Parathyroid adenoma (tissue), 2 donors: ENCODE data around the gene LHFPL3.

Source experiments
- H2AFZ ChIP-seq: fragments of 300-600 bp; sonication (generic); one replicate; pipeline ENCODE4 v1.7.0; 2017; ENCODE audit warnings: antibody characterized with exemption, mild to moderate bottlenecking
- H3K27ac ChIP-seq: fragments of 300-600 bp; sonication (generic); one replicate; pipeline ENCODE4 v1.7.0; 2017
- H3K27me3 ChIP-seq: fragments of 300-600 bp; sonication (generic); one replicate; pipeline ENCODE4 v1.7.0; 2017; ENCODE audit warnings: low read length; ENCODE audit not compliant: control insufficient read depth, insufficient read depth
- H3K36me3 ChIP-seq: fragments of 300-600 bp; sonication (generic); one replicate; pipeline ENCODE4 v1.7.0; 2017; ENCODE audit warnings: low read length; ENCODE audit not compliant: control insufficient read depth, insufficient read depth
- H3K4me1 ChIP-seq: fragments of 300-600 bp; sonication (generic); one replicate; pipeline ENCODE4 v1.7.0; 2017; ENCODE audit warnings: control low read depth
- H3K4me2 ChIP-seq: fragments of 300-600 bp; sonication (generic); one replicate; pipeline ENCODE4 v1.7.0; 2017; ENCODE audit warnings: low read length
- H3K4me3 ChIP-seq: fragments of 300-600 bp; sonication (generic); one replicate; pipeline ENCODE4 v1.7.0; 2017; ENCODE audit warnings: low read depth, low read length
- H3K79me2 ChIP-seq: fragments of 300-600 bp; sonication (generic); one replicate; pipeline ENCODE4 v1.7.0; 2017; ENCODE audit warnings: control low read depth
- H3K9ac ChIP-seq: fragments of 300-600 bp; sonication (generic); one replicate; pipeline ENCODE4 v1.7.0; 2017; ENCODE audit warnings: mild to moderate bottlenecking
- H3K9me3 ChIP-seq: fragments of 300-600 bp; sonication (generic); one replicate; pipeline ENCODE4 v1.7.0; 2017; ENCODE audit warnings: low read length; ENCODE audit not compliant: control insufficient read depth
- TF ChIP-seq, protein P1 (sequence below): fragments of 300-600 bp; sonication (generic); IDR thresholded peaks from one replicate; pipeline ENCODE4 v1.7.0; 2017; ENCODE audit warnings: antibody characterized with exemption, mild to moderate bottlenecking
- donor health status: primary hyperparathyroidism.

Gene LHFPL3

DNA sequence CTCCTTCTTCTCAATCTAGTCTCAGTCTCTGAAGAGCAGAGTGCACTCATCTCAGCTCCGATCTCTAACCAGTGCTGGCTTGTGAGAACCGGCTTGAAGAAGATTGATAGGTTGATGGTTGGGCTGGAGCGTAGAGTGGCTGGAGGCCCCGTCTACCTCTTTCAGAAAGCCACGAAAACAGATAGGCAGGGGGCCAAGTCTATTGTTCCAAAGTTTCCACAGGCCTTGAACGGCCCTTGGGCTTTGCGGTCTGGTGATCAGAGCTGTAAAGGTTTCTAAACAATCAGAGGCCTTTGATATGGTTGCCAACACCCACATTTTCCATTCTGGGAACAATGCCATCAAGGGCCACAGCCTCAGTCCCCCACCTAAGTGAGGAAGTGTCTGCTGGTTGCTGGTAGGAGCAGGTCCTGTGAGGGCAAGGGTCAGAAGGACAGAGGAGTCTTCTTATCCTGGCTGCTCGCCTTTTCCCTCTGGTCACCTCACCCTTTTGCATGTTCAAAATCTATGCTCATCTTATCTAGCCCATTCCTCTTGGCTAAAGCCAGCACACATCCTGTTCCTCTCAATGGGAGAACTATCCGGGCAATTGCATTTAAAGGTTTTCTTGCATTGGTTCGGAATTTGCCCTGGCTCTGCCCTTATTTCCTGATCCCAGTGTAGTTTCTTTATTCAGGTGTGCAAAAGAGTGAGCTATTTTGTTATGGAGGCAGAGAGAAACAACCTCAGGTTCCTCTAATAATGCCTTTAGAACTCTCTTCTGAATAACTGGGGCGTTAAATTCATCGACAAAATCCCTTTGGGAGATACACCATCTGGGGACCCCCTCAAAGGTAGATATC is 615.3 kb downstream of the LHFPL3 start:
- peak overlapping the region; percentile 61 for H2AFZ ChIP-seq
- no peaks in the 10 kb centered on the region for H3K9me3 ChIP-seq
- H3K4me2 ChIP-seq, result peak overlapping the region; percentile 18
- no peak overlapping the region for H3K4me3 ChIP-seq
- no peaks in the 10 kb centered on the region for H3K27me3 ChIP-seq
- H3K36me3 ChIP-seq, result no peaks in the 10 kb centered on the region
- TF ChIP-seq, protein P1, sequence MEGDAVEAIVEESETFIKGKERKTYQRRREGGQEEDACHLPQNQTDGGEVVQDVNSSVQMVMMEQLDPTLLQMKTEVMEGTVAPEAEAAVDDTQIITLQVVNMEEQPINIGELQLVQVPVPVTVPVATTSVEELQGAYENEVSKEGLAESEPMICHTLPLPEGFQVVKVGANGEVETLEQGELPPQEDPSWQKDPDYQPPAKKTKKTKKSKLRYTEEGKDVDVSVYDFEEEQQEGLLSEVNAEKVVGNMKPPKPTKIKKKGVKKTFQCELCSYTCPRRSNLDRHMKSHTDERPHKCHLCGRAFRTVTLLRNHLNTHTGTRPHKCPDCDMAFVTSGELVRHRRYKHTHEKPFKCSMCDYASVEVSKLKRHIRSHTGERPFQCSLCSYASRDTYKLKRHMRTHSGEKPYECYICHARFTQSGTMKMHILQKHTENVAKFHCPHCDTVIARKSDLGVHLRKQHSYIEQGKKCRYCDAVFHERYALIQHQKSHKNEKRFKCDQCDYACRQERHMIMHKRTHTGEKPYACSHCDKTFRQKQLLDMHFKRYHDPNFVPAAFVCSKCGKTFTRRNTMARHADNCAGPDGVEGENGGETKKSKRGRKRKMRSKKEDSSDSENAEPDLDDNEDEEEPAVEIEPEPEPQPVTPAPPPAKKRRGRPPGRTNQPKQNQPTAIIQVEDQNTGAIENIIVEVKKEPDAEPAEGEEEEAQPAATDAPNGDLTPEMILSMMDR, result no peak
- peak overlapping the region; percentile 92 for H3K27ac ChIP-seq
- H3K9ac ChIP-seq, result no peak overlapping the region
- peaks cover 22% of the 10 kb centered on the region for H3K4me1 ChIP-seq
- H3K79me2 ChIP-seq, result no peaks in the 10 kb centered on the region

DNA sequence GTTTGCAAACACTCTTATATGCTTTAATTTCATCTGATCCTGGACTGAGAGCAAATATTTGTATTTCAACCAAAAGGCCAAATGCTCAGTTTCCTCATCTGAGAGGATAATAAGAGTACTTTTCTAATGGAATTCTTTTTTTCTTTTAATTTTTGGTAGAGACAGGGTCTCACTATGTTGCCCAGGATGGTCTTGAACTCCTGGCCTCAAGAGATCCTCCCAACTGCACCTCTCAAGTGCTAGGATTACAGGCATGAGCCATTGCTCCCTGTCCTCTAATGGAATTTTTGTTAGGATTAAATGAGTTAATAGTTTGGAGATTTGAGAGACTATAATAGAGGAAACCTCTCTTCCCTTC is 617.2 kb downstream of the LHFPL3 start:
- H3K27me3 ChIP-seq, result no peaks in the 10 kb centered on the region
- H3K4me2 ChIP-seq, result peak overlapping the region; percentile 2
- H3K9ac ChIP-seq, result no peak overlapping the region
- no peaks in the 10 kb centered on the region for H3K79me2 ChIP-seq
- peak overlapping the region; percentile 61 for H2AFZ ChIP-seq
- no peak overlapping the region for H3K4me3 ChIP-seq
- TF ChIP-seq, protein P1, result no peak
- H3K27ac ChIP-seq, result peak overlapping the region; percentile 92
- no peaks in the 10 kb centered on the region for H3K36me3 ChIP-seq
- H3K9me3 ChIP-seq, result no peaks in the 10 kb centered on the region
- peaks cover 22% of the 10 kb centered on the region for H3K4me1 ChIP-seq

DNA sequence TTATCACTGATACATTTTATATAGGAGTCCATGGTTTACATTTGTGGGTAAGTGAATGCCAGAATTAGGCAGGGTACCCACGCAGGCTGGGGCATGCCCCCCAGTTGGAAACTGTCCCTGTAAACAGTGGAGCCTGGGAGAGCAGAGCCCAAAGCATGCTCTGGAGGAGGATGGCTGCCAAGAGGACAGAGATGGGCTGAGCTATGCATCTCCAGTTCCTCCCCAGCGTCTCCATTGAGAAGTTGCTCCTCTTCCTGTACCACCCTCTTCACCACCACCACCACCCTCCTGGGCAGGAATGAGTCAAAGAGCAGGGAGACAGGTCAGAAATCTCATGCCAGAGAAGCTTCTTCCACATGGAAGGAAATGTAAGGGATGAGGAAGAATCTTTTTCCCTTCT is 617.9 kb downstream of the LHFPL3 start:
- H3K9me3 ChIP-seq, result no peaks in the 10 kb centered on the region
- peak overlapping the region; percentile 92 for H3K27ac ChIP-seq
- no peak overlapping the region for H3K4me2 ChIP-seq
- no peak overlapping the region for H3K4me3 ChIP-seq
- no peaks in the 10 kb centered on the region for H3K79me2 ChIP-seq
- peak overlapping the region; percentile 61 for H2AFZ ChIP-seq
- TF ChIP-seq, protein P1, result no peak
- no peaks in the 10 kb centered on the region for H3K27me3 ChIP-seq
- peaks cover 22% of the 10 kb centered on the region for H3K4me1 ChIP-seq
- H3K36me3 ChIP-seq, result no peaks in the 10 kb centered on the region
- H3K9ac ChIP-seq, result no peak overlapping the region

DNA sequence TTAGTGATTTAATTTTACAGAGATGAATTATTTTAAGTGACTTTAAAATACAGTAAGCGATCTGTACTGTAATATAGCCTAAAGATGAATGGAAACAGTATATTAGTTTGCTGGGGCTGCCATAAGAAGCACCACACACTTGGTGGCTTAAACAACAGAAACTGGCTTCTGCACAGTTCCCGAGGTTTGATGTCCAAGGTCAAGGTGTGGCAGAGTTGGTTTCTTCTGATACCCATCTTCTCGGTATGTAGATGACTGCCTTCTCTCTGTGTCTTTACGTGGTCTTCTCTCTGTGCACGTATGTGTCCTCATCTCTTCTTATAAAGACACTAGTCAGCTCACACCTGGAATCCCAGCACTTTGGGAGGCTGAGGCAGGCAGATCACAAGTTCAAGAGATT is 621.6 kb downstream of the LHFPL3 start:
- H3K4me2 ChIP-seq, result no peak overlapping the region
- peaks cover 3% of the 10 kb centered on the region for H3K4me1 ChIP-seq
- H3K27ac ChIP-seq, result no peak overlapping the region
- H3K36me3 ChIP-seq, result no peaks in the 10 kb centered on the region
- no peaks in the 10 kb centered on the region for H3K79me2 ChIP-seq
- no peaks in the 10 kb centered on the region for H3K27me3 ChIP-seq
- H3K4me3 ChIP-seq, result no peak overlapping the region
- no peaks in the 10 kb centered on the region for H3K9me3 ChIP-seq
- H2AFZ ChIP-seq, result no peak overlapping the region
- no peak overlapping the region for H3K9ac ChIP-seq
- TF ChIP-seq, protein P1, result no peak

DNA sequence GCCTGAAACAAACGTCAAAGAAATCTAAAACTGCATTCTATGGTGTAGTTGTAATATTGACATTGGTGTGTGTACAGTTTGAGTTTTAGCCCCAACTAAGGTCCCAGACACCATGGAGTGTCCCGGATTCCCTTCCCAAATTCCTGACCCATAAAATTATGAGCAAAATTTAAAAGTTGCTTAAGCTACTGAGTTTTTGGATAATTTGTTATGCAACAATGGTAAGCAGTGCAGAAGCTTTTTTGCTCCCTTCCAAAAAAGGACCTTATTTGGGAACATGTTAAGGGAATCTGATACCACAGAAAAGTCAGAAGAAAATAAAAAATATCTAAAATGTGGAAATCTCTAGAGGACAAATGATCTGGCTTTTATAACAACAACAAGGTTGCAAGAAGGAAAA is 622.4 kb downstream of the LHFPL3 start:
- Histone ChIP-seq H3K9ac (no peak overlapping the region), H3K4me3 (no peak overlapping the region), H3K27ac (no peak overlapping the region), H3K79me2 (no peaks in the 10 kb centered on the region), H3K4me2 (no peak overlapping the region), H3K36me3 (no peaks in the 10 kb centered on the region), H2AFZ (no peak overlapping the region), H3K4me1 (no peaks in the 10 kb centered on the region), H3K9me3 (no peaks in the 10 kb centered on the region), H3K27me3 (no peaks in the 10 kb centered on the region)
- TF ChIP-seq, protein P1, result no peak
